ENCODE measurements around the gene SLC43A2. TPM values are rescaled to one million over a fixed set of nuclear protein-coding genes. Genes with fewer than 3 reads are reported as not detected.

The SLC43A2 gene
- total and polyA plus RNA-seq, 2 of the 13 experiments (the other 11 are each of a cell fraction or from before 2014, with no cell fraction given) = 7.3 to 20.0 TPM

- TF ChIP-seq ZNF710 (CRISPR knock-in tag; IDR thresholded peaks at IDR 0.05; ENCODE audit: borderline replicate concordance) (peak; percentile 96), SKI (IDR thresholded peaks at IDR 0.05; ENCODE audit: partially characterized antibody) (no peak), ZFP82 (CRISPR knock-in tag; IDR thresholded peaks at IDR 0.05; ENCODE audit: borderline replicate concordance) (no peak), TBL1XR1 (IDR thresholded peaks at IDR 0.05; ENCODE audit: borderline replicate concordance, low read length, partially characterized antibody) (no peak), NFKB2 (CRISPR knock-in tag; IDR thresholded peaks at IDR 0.05; ENCODE audit: borderline replicate concordance) (peak; percentile 31; the same call in 1 of the 2 replicates), PAF1 (CRISPR knock-in tag; IDR thresholded peaks at IDR 0.05) (no peak), CHCHD3 (CRISPR knock-in tag; IDR thresholded peaks at IDR 0.05) (no peak), BRD4 (CRISPR knock-in tag; IDR thresholded peaks at IDR 0.05) (no peak), FOXP1 (IDR thresholded peaks at IDR 0.05) (no peak), FOXP1 (CRISPR knock-in tag; IDR thresholded peaks at IDR 0.05) (no peak; the same call in 1 of the 2 replicates), SKIL (CRISPR knock-in tag; IDR thresholded peaks at IDR 0.05; ENCODE audit: borderline replicate concordance) (peak; percentile 52; the same call in 1 of the 2 replicates), KMT2A (CRISPR knock-in tag; IDR thresholded peaks at IDR 0.05) (no peak; the same call in 1 of the 2 replicates), ELF3 (CRISPR knock-in tag; IDR thresholded peaks at IDR 0.05) (peak; percentile 97), RFX3 (CRISPR knock-in tag; IDR thresholded peaks at IDR 0.05) (no peak), ETV5 (CRISPR knock-in tag; IDR thresholded peaks at IDR 0.05; ENCODE audit: borderline replicate concordance) (peak; percentile 92), KDM4B (CRISPR knock-in tag; IDR thresholded peaks at IDR 0.05) (0 out of 2 replicates have a peak, but pooled peaks have one; percentile 32), ZBTB43 (CRISPR knock-in tag; conservative IDR thresholded peaks at IDR 0.05) (peak; percentile 63; the same call in 1 of the 2 replicates), ZNF460 (CRISPR knock-in tag; IDR thresholded peaks at IDR 0.05; ENCODE audit: borderline replicate concordance) (peak; percentile 96), POLR2A (IDR thresholded peaks at IDR 0.05; ENCODE audit: insufficient read depth in 1 of 2, low read depth in 2 of 2, low read length in 2 of 2) (no peak), ZNF354B (CRISPR knock-in tag; IDR thresholded peaks at IDR 0.05) (no peak), ZNF574 (CRISPR knock-in tag; IDR thresholded peaks at IDR 0.05) (peak; percentile 63), SIX4 (CRISPR knock-in tag; IDR thresholded peaks at IDR 0.05) (no peak), ZFP37 (CRISPR knock-in tag; IDR thresholded peaks at IDR 0.05; ENCODE audit: borderline replicate concordance) (peak; percentile 56; the same call in 1 of the 2 replicates), SP2 (CRISPR knock-in tag; IDR thresholded peaks at IDR 0.05) (no peak), ZNF367 (CRISPR knock-in tag; IDR thresholded peaks at IDR 0.05; ENCODE audit: borderline replicate concordance) (no peak)
Measured at GRCh38 chr17:1597861-1598342, 30.7 kb downstream of the SLC43A2 start (continued).

Data from HepG2 (cell line).